ENCODE results near the gene TCF7.

The TCF7 gene

GRCh38 chr5:134103397-134103796 lies 11.1 kb upstream of the TCF7 start:
- Histone ChIP-seq H3K36me3 (ENCODE audit: control insufficient read depth, insufficient read depth, low read length) (no peaks in the 10 kb centered on the region), H3K27ac (ENCODE audit: low read depth, low read length) (no peak overlapping the region), H3K4me3 (ENCODE audit: low read depth, low read length) (no peak overlapping the region)

GRCh38 chr5:134103998-134104654 lies 10.4 kb upstream of the TCF7 start:
- Histone ChIP-seq H3K4me1 (ENCODE audit: control insufficient read depth, insufficient read depth, low read length) (peaks cover 29% of the 10 kb centered on the region), H3K9me3 (ENCODE audit: control insufficient read depth, insufficient read depth, low read length) (no peaks in the 10 kb centered on the region), H3K4me3 (ENCODE audit: low read depth, low read length) (no peak overlapping the region), H3K27ac (ENCODE audit: low read depth, low read length) (no peak overlapping the region), H3K27me3 (ENCODE audit: control insufficient read depth, insufficient read depth, low read length) (peaks cover 3% of the 10 kb centered on the region; the same call in 1 of the 2 replicates), H3K36me3 (ENCODE audit: control insufficient read depth, insufficient read depth, low read length) (no peaks in the 10 kb centered on the region), H3K9ac (ENCODE audit: low read depth, low read length) (no peak overlapping the region)

More at GRCh38 chr5:134103397-134103796, 11.1 kb upstream of the TCF7 start:
- peaks cover 10% of the 10 kb centered on the region for H3K27me3 ChIP-seq (ENCODE audit: control insufficient read depth, insufficient read depth, low read length)
- H3K9ac ChIP-seq (ENCODE audit: low read depth, low read length): no peak overlapping the region
- H3K4me1 ChIP-seq (ENCODE audit: control insufficient read depth, insufficient read depth, low read length): peaks cover 32% of the 10 kb centered on the region
- no peaks in the 10 kb centered on the region for H3K9me3 ChIP-seq (ENCODE audit: control insufficient read depth, insufficient read depth, low read length)

DNA sequence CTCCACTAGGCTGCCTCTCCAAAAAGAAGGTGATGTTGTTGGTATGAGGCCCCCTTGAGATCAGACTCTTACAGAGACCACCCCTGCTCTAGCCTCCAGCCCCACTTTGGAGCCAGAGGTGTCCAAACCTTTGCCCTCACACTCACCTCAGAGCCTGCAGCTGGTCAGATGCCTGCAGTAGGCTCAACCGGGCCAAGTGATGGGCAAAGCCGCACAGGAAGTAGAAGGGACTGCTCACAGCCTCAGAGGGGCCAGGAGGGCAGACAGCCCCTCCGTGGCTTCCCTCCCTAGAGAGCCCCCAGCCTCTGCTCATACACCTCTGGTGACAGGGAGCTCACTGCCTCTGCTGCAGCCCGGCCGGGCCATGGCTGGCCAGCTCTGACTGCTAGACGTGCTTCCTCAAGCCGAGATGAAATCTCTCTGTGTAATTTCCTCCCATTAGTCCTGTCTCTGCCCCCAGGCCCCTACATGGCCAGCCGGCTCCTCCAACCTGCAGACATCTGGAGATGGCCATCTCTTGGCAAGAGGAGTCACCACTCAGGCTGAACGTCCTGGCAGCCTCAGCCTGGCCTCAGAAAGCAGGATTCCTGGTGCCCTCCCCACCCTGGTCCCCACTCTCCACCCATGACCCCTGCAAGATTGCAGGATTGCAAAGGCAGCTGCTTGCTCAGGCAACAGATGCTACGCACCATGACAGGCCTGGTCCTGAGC lies 7.3 kb upstream of the TCF7 start:
- H3K4me1 ChIP-seq (ENCODE audit: control insufficient read depth, insufficient read depth, low read length): peaks cover 11% of the 10 kb centered on the region
- peaks cover 12% of the 10 kb centered on the region for H3K27me3 ChIP-seq (ENCODE audit: control insufficient read depth, insufficient read depth, low read length)
- H3K9ac ChIP-seq (ENCODE audit: low read depth, low read length): no peak overlapping the region
- no peaks in the 10 kb centered on the region for H3K36me3 ChIP-seq (ENCODE audit: control insufficient read depth, insufficient read depth, low read length)
- no peaks in the 10 kb centered on the region for H3K9me3 ChIP-seq (ENCODE audit: control insufficient read depth, insufficient read depth, low read length)
- H3K4me3 ChIP-seq (ENCODE audit: low read depth, low read length): no peak overlapping the region
- no peak overlapping the region for H3K27ac ChIP-seq (ENCODE audit: low read depth, low read length)

GRCh38 chr5:134107779-134108178 lies 6.7 kb upstream of the TCF7 start:
- H3K4me3 ChIP-seq (ENCODE audit: low read depth, low read length): no peak overlapping the region
- no peaks in the 10 kb centered on the region for H3K36me3 ChIP-seq (ENCODE audit: control insufficient read depth, insufficient read depth, low read length)
- peaks cover 18% of the 10 kb centered on the region for H3K27me3 ChIP-seq (ENCODE audit: control insufficient read depth, insufficient read depth, low read length)
- H3K9me3 ChIP-seq (ENCODE audit: control insufficient read depth, insufficient read depth, low read length): no peaks in the 10 kb centered on the region
- no peak overlapping the region for H3K9ac ChIP-seq (ENCODE audit: low read depth, low read length)
- H3K4me1 ChIP-seq (ENCODE audit: control insufficient read depth, insufficient read depth, low read length): peaks cover 11% of the 10 kb centered on the region
- no peak overlapping the region for H3K27ac ChIP-seq (ENCODE audit: low read depth, low read length)

DNA sequence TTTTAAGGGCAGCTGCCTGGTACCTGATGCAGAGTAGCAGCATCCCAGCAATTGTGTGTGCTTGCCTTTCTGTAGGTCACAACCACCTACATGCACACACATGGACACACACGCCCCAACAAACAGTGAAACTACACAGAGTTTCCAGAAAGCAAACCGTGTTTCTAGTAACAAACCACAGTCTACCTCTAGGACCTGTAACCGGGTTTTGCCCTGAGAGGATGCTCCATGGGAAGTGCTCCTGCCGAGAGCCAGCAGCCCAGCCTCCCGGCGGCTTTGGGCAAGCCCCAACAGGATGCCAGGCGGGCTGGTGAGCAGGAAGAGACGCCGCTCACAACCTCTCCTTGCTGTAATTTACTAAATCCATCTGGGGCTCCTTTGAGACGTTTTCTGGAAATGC lies 4.1 kb upstream of the TCF7 start:
- Histone ChIP-seq H3K9me3 (ENCODE audit: control insufficient read depth, insufficient read depth, low read length) (no peaks in the 10 kb centered on the region), H3K9ac (ENCODE audit: low read depth, low read length) (no peak overlapping the region), H3K4me1 (ENCODE audit: control insufficient read depth, insufficient read depth, low read length) (peaks cover 12% of the 10 kb centered on the region), H3K27ac (ENCODE audit: low read depth, low read length) (no peak overlapping the region), H3K36me3 (ENCODE audit: control insufficient read depth, insufficient read depth, low read length) (no peaks in the 10 kb centered on the region), H3K4me3 (ENCODE audit: low read depth, low read length) (no peak overlapping the region), H3K27me3 (ENCODE audit: control insufficient read depth, insufficient read depth, low read length) (peaks cover 29% of the 10 kb centered on the region)

- no peaks in the 10 kb centered on the region for H3K9me3 ChIP-seq (ENCODE audit: control insufficient read depth, insufficient read depth, low read length)
- peaks cover 18% of the 10 kb centered on the region for H3K4me1 ChIP-seq (ENCODE audit: control insufficient read depth, insufficient read depth, low read length)
- no peaks in the 10 kb centered on the region; the same call in 1 of the 2 replicates for H3K36me3 ChIP-seq (ENCODE audit: control insufficient read depth, insufficient read depth, low read length)
- no peak overlapping the region for H3K9ac ChIP-seq (ENCODE audit: low read depth, low read length)
- no peak overlapping the region for H3K27ac ChIP-seq (ENCODE audit: low read depth, low read length)
- no peak overlapping the region for H3K4me3 ChIP-seq (ENCODE audit: low read depth, low read length)
- peaks cover 29% of the 10 kb centered on the region for H3K27me3 ChIP-seq (ENCODE audit: control insufficient read depth, insufficient read depth, low read length)
These were observed 2.5 kb upstream of the TCF7 start for GRCh38 chr5:134111741-134112647.

GRCh38 chr5:134112726-134113362 lies 1.6 kb upstream of the TCF7 start:
- Histone ChIP-seq H3K27me3 (ENCODE audit: control insufficient read depth, insufficient read depth, low read length) (peaks cover 29% of the 10 kb centered on the region), H3K9me3 (ENCODE audit: control insufficient read depth, insufficient read depth, low read length) (no peaks in the 10 kb centered on the region), H3K36me3 (ENCODE audit: control insufficient read depth, insufficient read depth, low read length) (peaks cover under 1% of the 10 kb centered on the region; the same call in 1 of the 2 replicates), H3K27ac (ENCODE audit: low read depth, low read length) (no peak overlapping the region), H3K4me3 (ENCODE audit: low read depth, low read length) (no peak overlapping the region), H3K9ac (ENCODE audit: low read depth, low read length) (no peak overlapping the region), H3K4me1 (ENCODE audit: control insufficient read depth, insufficient read depth, low read length) (peaks cover 18% of the 10 kb centered on the region)

- H3K36me3 ChIP-seq (ENCODE audit: control insufficient read depth, insufficient read depth, low read length): peaks cover 3% of the 10 kb centered on the region; the same call in 1 of the 2 replicates
- no peaks in the 10 kb centered on the region for H3K9me3 ChIP-seq (ENCODE audit: control insufficient read depth, insufficient read depth, low read length)
- H3K27me3 ChIP-seq (ENCODE audit: control insufficient read depth, insufficient read depth, low read length): peaks cover 29% of the 10 kb centered on the region
- peak overlapping the region; percentile 63 for H3K4me3 ChIP-seq (ENCODE audit: low read depth, low read length)
- H3K9ac ChIP-seq (ENCODE audit: low read depth, low read length): no peak overlapping the region
- no peak overlapping the region for H3K27ac ChIP-seq (ENCODE audit: low read depth, low read length)
- peaks cover 18% of the 10 kb centered on the region for H3K4me1 ChIP-seq (ENCODE audit: control insufficient read depth, insufficient read depth, low read length)
These were observed 1.1 kb upstream of the TCF7 start for GRCh38 chr5:134113363-134113889.

DNA sequence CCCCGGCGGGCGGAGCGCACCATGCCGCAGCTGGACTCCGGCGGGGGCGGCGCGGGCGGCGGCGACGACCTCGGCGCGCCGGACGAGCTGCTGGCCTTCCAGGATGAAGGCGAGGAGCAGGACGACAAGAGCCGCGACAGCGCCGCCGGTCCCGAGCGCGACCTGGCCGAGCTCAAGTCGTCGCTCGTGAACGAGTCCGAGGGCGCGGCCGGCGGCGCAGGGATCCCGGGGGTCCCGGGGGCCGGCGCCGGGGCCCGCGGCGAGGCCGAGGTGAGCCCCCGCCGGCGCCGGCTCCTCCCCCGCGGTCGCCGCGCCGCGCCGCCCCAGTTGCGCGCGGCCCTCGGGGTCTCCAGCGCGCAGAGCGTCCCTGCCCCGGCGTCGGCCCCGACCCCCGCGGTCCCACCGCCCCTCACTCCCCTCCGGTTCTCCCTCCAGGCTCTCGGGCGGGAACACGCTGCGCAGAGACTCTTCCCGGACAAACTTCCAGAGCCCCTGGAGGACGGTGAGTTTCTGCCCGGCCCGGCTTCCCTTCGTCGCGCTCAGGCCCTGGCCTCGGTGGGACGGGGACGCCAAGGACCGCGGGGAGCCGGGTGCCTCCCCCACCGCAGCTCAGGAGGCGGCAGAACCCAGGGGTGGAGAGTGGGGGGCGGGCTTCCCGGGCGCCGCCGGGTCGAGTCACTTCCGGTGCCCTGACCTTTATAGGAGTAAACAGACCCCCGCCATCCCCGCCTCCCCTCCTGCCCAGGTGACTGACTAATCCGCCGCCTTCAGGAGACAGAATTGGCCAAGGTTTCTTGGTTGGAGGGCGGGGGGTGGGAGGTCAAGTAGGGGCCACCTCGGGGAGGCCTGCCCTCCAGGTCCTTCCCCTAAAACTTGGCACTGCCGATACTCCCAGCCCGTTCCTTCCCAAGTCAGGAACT lies 665 bp downstream of the TCF7 start:
- Histone ChIP-seq H3K27ac (ENCODE audit: low read depth, low read length) (peak overlapping the region; percentile 85), H3K27me3 (ENCODE audit: control insufficient read depth, insufficient read depth, low read length) (peaks cover 29% of the 10 kb centered on the region), H3K9me3 (ENCODE audit: control insufficient read depth, insufficient read depth, low read length) (no peaks in the 10 kb centered on the region), H3K4me3 (ENCODE audit: low read depth, low read length) (peak overlapping the region; percentile 68), H3K36me3 (ENCODE audit: control insufficient read depth, insufficient read depth, low read length) (peaks cover 9% of the 10 kb centered on the region), H3K4me1 (ENCODE audit: control insufficient read depth, insufficient read depth, low read length) (peaks cover 18% of the 10 kb centered on the region), H3K9ac (ENCODE audit: low read depth, low read length) (peak overlapping the region; percentile 32; the same call in 1 of the 2 replicates)

All from HUES48 (cell line).